HepG2 (cell line): ENCODE results near the gene TMEM114. TPM values are rescaled to one million over a fixed set of nuclear protein-coding genes. Genes with fewer than 3 reads are reported as not detected.
A peak's percentile ranks its signal among the peaks of the same experiment; 100 is the strongest.

Source experiments
- BORCS8-MEF2B ChIP-seq: sonication (generic); formaldehyde crosslinking; IDR thresholded peaks from 2 replicates; pipeline ENCODE4 v1.8.0; 2022; ENCODE audit warnings: mild to moderate bottlenecking, missing genetic modification reagents
- MIXL1 ChIP-seq: IDR thresholded peaks from 2 replicates; pipeline ENCODE4 v1.6.1; 2016
- PITX1 ChIP-seq: sonication (generic); formaldehyde crosslinking; IDR thresholded peaks from 2 replicates; pipeline ENCODE4 v1.5.1; 2020; ENCODE audit warnings: mild to moderate bottlenecking, missing genetic modification reagents
- RARA ChIP-seq: IDR thresholded peaks from 2 replicates; pipeline ENCODE4 v1.6.1; 2016; ENCODE audit warnings: missing genetic modification reagents, missing compliant biosample characterization
- TEAD3 ChIP-seq: optimal IDR thresholded peaks from 2 replicates; pipeline ENCODE3; 2016; ENCODE audit warnings: borderline replicate concordance
- ZMYM3 ChIP-seq: sonication (generic); formaldehyde crosslinking; IDR thresholded peaks from 2 replicates; pipeline ENCODE4 v1.5.1; 2020; ENCODE audit warnings: mild to moderate bottlenecking, missing genetic modification reagents
- ZNF121 ChIP-seq: sonication (generic); formaldehyde crosslinking; IDR thresholded peaks from 2 replicates; pipeline ENCODE4 v1.5.0; 2020; ENCODE audit warnings: mild to moderate bottlenecking, missing genetic modification reagents
- ZNF3 ChIP-seq: IDR thresholded peaks from 2 replicates; pipeline ENCODE4 v1.7.0; 2017; ENCODE audit warnings: inconsistent platforms
- ZNF431 ChIP-seq: sonication (generic); formaldehyde crosslinking; IDR thresholded peaks from 2 replicates; pipeline ENCODE4 v1.9.0; 2022; ENCODE audit warnings: missing genetic modification reagents, low read depth, mild to moderate bottlenecking, borderline replicate concordance
- polyA plus RNA-seq, 8 experiments: library from polyadenylated mRNA; depleted of rRNA in 3 of 8; stranded (reverse) in 7 of 8; unstranded in 1 of 8; fragments of >200 nt; fragmentation: Illumina TruSeq in 4 of 8; extraction: Trizol in 4 of 8; gene quantifications; 2 replicates each; pipeline versions ENCODE4 v1.2.1 to v1.2.3, GENCODE V29; 2011 to 2016; ENCODE audit warnings: low read depth in 4 of 8, missing spikeins in 1 of 8, mixed read lengths in 1 of 8; ENCODE audit not compliant: insufficient read depth in 1 of 8
- total RNA-seq, 5 experiments: library from RNA; depleted of rRNA; stranded (reverse); fragments of >200 nt; fragmentation: Illumina TruSeq; extraction: Trizol; gene quantifications; 2 replicates each; pipeline ENCODE4 v1.2.3, GENCODE V29; 2016; ENCODE audit warnings: low read depth in 1 of 5
- TF ChIP-seq, protein P1 (sequence below): sonication (generic); formaldehyde crosslinking; IDR thresholded peaks from 2 replicates; pipeline ENCODE4 v1.4.0; 2020; ENCODE audit warnings: missing genetic modification reagents, mild to moderate bottlenecking, borderline replicate concordance
- TF ChIP-seq, protein P2 (sequence below): sonication (generic); formaldehyde crosslinking; IDR thresholded peaks from 2 replicates; pipeline ENCODE4 v1.9.0; 2022; ENCODE audit warnings: missing genetic modification reagents, mild to moderate bottlenecking, borderline replicate concordance
- TF ChIP-seq, protein P3 (sequence below): sonication (generic); formaldehyde crosslinking; IDR thresholded peaks from 2 replicates; pipeline ENCODE4 v1.5.1; 2020; ENCODE audit warnings: mild to moderate bottlenecking, moderate library complexity, missing genetic modification reagents
- TF ChIP-seq, protein P4 (sequence below): IDR thresholded peaks from 2 replicates; pipeline ENCODE4 v1.6.1; 2016; ENCODE audit warnings: low read depth, borderline replicate concordance
- TF ChIP-seq, protein P5 (sequence below): sonication (generic); formaldehyde crosslinking; IDR thresholded peaks from 2 replicates; pipeline ENCODE4 v1.4.0; 2020; ENCODE audit warnings: missing genetic modification reagents
- TF ChIP-seq, protein P6 (sequence below): conservative IDR thresholded peaks from 2 replicates; pipeline ENCODE4 v1.6.1; 2018; ENCODE audit warnings: missing genetic modification reagents
- TF ChIP-seq, protein P7 (sequence below): sonication (generic); formaldehyde crosslinking; IDR thresholded peaks from 2 replicates; pipeline ENCODE4 v1.4.0; 2020; ENCODE audit warnings: low read depth, mild to moderate bottlenecking, missing genetic modification reagents
- TF ChIP-seq, protein P8 (sequence below): sonication (generic); formaldehyde crosslinking; IDR thresholded peaks from 2 replicates; pipeline ENCODE4 v1.8.1; 2023; ENCODE audit warnings: mild to moderate bottlenecking, inconsistent platforms, moderate library complexity, missing genetic modification reagents, borderline replicate concordance

The TMEM114 gene
- total and polyA plus RNA-seq, 2 of the 13 experiments (the other 11 are each of a cell fraction or from before 2014, with no cell fraction given): not detected

DNA sequence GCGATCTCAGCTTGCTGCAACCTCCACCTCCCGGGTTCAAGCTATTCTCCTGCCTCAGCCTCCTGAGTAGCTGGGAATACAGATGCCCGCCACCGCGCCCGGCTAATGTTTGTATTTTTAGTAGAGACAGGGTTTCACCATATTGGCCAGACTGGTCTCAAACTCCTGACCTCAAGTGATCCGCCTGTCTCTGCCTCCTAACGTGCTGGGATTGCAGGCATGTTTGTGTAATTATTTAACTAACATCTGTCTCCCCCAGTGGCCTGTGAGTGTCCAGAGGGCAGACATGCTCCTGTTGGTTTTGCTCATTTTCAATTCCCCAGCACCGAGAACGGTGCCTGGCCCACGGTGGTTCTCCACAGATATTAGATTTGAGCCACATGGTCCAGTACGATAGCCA lies 19.9 kb downstream of the TMEM114 start (continued):
- TF ChIP-seq BORCS8-MEF2B (CRISPR knock-in tag) (0 out of 2 replicates have a peak, but pooled peaks have one; percentile 59), TEAD3 (CRISPR knock-in tag) (peak; percentile 40), ZNF3 (CRISPR knock-in tag) (peak; percentile 24; the same call in 1 of the 2 replicates), ZMYM3 (peak; percentile 86), ZNF121 (CRISPR knock-in tag) (peak; percentile 73; the same call in 1 of the 2 replicates), PITX1 (0 out of 2 replicates have a peak, but pooled peaks have one; percentile 42), MIXL1 (0 out of 2 replicates have a peak, but pooled peaks have one; percentile 56), ZNF431 (0 out of 2 replicates have a peak, but pooled peaks have one; percentile 20), RARA (CRISPR knock-in tag) (peak; percentile 45)
- TF ChIP-seq, protein P1, sequence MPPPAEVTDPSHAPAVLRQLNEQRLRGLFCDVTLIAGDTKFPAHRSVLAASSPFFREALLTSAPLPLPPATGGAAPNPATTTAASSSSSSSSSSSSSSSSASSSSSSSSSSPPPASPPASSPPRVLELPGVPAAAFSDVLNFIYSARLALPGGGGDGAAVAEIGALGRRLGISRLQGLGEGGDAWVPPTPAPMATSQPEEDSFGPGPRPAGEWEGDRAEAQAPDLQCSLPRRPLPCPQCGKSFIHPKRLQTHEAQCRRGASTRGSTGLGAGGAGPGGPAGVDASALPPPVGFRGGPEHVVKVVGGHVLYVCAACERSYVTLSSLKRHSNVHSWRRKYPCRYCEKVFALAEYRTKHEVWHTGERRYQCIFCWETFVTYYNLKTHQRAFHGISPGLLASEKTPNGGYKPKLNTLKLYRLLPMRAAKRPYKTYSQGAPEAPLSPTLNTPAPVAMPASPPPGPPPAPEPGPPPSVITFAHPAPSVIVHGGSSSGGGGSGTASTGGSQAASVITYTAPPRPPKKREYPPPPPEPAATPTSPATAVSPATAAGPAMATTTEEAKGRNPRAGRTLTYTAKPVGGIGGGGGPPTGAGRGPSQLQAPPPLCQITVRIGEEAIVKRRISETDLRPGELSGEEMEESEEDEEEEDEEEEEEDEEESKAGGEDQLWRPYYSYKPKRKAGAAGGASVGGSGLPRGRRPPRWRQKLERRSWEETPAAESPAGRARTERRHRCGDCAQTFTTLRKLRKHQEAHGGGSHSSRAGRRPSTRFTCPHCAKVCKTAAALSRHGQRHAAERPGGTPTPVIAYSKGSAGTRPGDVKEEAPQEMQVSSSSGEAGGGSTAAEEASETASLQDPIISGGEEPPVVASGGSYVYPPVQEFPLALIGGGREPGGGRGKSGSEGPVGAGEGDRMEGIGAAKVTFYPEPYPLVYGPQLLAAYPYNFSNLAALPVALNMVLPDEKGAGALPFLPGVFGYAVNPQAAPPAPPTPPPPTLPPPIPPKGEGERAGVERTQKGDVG (CRISPR knock-in tag): peak; percentile 57; the same call in 1 of the 2 replicates
- TF ChIP-seq, protein P2, sequence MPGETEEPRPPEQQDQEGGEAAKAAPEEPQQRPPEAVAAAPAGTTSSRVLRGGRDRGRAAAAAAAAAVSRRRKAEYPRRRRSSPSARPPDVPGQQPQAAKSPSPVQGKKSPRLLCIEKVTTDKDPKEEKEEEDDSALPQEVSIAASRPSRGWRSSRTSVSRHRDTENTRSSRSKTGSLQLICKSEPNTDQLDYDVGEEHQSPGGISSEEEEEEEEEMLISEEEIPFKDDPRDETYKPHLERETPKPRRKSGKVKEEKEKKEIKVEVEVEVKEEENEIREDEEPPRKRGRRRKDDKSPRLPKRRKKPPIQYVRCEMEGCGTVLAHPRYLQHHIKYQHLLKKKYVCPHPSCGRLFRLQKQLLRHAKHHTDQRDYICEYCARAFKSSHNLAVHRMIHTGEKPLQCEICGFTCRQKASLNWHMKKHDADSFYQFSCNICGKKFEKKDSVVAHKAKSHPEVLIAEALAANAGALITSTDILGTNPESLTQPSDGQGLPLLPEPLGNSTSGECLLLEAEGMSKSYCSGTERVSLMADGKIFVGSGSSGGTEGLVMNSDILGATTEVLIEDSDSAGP: peak; percentile 30; the same call in 1 of the 2 replicates
- TF ChIP-seq, protein P3, sequence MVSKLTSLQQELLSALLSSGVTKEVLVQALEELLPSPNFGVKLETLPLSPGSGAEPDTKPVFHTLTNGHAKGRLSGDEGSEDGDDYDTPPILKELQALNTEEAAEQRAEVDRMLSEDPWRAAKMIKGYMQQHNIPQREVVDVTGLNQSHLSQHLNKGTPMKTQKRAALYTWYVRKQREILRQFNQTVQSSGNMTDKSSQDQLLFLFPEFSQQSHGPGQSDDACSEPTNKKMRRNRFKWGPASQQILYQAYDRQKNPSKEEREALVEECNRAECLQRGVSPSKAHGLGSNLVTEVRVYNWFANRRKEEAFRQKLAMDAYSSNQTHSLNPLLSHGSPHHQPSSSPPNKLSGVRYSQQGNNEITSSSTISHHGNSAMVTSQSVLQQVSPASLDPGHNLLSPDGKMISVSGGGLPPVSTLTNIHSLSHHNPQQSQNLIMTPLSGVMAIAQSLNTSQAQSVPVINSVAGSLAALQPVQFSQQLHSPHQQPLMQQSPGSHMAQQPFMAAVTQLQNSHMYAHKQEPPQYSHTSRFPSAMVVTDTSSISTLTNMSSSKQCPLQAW (CRISPR knock-in tag): 0 out of 2 replicates have a peak, but pooled peaks have one; percentile 27
- TF ChIP-seq, protein P4, sequence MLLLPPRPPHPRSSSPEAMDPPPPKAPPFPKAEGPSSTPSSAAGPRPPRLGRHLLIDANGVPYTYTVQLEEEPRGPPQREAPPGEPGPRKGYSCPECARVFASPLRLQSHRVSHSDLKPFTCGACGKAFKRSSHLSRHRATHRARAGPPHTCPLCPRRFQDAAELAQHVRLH (CRISPR knock-in tag): 0 out of 2 replicates have a peak, but pooled peaks have one; percentile 15
- TF ChIP-seq, protein P5, sequence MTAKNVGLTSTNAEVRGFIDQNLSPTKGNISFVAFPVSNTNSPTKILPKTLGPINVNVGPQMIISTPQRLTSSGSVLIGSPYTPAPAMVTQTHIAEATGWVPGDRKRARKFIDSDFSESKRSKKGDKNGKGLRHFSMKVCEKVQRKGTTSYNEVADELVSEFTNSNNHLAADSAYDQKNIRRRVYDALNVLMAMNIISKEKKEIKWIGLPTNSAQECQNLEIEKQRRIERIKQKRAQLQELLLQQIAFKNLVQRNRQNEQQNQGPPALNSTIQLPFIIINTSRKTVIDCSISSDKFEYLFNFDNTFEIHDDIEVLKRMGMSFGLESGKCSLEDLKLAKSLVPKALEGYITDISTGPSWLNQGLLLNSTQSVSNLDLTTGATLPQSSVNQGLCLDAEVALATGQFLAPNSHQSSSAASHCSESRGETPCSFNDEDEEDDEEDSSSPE: 0 out of 2 replicates have a peak, but pooled peaks have one; percentile 15
- TF ChIP-seq, protein P6, sequence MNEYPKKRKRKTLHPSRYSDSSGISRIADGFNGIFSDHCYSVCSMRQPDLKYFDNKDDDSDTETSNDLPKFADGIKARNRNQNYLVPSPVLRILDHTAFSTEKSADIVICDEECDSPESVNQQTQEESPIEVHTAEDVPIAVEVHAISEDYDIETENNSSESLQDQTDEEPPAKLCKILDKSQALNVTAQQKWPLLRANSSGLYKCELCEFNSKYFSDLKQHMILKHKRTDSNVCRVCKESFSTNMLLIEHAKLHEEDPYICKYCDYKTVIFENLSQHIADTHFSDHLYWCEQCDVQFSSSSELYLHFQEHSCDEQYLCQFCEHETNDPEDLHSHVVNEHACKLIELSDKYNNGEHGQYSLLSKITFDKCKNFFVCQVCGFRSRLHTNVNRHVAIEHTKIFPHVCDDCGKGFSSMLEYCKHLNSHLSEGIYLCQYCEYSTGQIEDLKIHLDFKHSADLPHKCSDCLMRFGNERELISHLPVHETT (CRISPR knock-in tag): 0 out of 2 replicates have a peak, but pooled peaks have one; percentile 24
- TF ChIP-seq, protein P7, sequence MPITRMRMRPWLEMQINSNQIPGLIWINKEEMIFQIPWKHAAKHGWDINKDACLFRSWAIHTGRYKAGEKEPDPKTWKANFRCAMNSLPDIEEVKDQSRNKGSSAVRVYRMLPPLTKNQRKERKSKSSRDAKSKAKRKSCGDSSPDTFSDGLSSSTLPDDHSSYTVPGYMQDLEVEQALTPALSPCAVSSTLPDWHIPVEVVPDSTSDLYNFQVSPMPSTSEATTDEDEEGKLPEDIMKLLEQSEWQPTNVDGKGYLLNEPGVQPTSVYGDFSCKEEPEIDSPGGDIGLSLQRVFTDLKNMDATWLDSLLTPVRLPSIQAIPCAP (CRISPR knock-in tag): 0 out of 2 replicates have a peak, but pooled peaks have one; percentile 53
- TF ChIP-seq, protein P8, sequence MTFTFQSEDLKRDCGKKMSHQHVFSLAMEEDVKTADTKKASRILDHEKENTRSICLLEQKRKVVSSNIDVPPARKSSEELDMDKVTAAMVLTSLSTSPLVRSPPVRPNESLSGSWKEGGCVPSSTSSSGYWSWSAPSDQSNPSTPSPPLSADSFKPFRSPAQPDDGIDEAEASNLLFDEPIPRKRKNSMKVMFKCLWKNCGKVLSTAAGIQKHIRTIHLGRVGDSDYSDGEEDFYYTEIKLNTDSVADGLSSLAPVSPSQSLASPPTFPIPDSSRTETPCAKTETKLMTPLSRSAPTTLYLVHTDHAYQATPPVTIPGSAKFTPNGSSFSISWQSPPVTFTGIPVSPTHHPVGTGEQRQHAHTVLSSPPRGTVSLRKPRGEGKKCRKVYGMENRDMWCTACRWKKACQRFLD: 0 out of 2 replicates have a peak, but pooled peaks have one; percentile 16
